ENCODE data around the gene CHST8. TPM values are rescaled to one million over a fixed set of nuclear protein-coding genes. Genes with fewer than 3 reads are reported as not detected.
"Not testable (repeated sequence)": the region's sequence is repeated elsewhere in the genome, so short reads cannot be mapped to it uniquely, and the experiment has no call there.

CHST8 gene
- total RNA-seq, 1 donor from 2014 or later = 0.35 TPM

DNA sequence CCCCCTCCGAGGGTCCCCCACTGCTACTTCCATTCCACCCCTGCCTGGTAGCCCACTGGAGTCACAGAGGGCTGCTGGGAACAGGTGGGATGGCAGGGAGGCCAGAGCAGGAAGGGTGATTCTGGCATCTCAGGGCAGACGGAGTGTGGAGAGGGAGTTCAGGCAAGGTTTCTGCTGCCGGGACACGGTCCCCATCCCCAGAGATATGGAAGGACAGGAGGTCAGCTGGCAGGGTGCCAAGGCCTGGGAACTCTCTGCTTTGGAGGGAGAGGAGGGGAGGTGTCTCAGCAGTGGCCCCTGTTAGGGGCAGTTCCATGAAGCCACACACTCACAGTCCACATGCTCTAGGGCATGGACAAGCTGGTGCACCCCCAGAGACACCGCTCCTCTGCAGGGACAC lies 68.1 kb downstream of the CHST8 start:
- Mint-ChIP-seq H3K4me3 (ENCODE audit: unreplicated experiment) (no peak overlapping the region), H3K4me1 (ENCODE audit: unreplicated experiment) (no peaks in the 10 kb centered on the region), H3K27ac (ENCODE audit: unreplicated experiment) (no peak overlapping the region), H3K36me3 (ENCODE audit: unreplicated experiment) (no peaks in the 10 kb centered on the region), H3K9me3 (ENCODE audit: unreplicated experiment) (no peaks in the 10 kb centered on the region), H3K27me3 (ENCODE audit: unreplicated experiment) (no peaks in the 10 kb centered on the region)
- TF ChIP-seq, protein P1, sequence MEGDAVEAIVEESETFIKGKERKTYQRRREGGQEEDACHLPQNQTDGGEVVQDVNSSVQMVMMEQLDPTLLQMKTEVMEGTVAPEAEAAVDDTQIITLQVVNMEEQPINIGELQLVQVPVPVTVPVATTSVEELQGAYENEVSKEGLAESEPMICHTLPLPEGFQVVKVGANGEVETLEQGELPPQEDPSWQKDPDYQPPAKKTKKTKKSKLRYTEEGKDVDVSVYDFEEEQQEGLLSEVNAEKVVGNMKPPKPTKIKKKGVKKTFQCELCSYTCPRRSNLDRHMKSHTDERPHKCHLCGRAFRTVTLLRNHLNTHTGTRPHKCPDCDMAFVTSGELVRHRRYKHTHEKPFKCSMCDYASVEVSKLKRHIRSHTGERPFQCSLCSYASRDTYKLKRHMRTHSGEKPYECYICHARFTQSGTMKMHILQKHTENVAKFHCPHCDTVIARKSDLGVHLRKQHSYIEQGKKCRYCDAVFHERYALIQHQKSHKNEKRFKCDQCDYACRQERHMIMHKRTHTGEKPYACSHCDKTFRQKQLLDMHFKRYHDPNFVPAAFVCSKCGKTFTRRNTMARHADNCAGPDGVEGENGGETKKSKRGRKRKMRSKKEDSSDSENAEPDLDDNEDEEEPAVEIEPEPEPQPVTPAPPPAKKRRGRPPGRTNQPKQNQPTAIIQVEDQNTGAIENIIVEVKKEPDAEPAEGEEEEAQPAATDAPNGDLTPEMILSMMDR (IDR thresholded peaks at IDR 0.05) = no peak
- DNase-seq (ENCODE audit: extremely low spot score, unreplicated experiment) = no peak

DNA sequence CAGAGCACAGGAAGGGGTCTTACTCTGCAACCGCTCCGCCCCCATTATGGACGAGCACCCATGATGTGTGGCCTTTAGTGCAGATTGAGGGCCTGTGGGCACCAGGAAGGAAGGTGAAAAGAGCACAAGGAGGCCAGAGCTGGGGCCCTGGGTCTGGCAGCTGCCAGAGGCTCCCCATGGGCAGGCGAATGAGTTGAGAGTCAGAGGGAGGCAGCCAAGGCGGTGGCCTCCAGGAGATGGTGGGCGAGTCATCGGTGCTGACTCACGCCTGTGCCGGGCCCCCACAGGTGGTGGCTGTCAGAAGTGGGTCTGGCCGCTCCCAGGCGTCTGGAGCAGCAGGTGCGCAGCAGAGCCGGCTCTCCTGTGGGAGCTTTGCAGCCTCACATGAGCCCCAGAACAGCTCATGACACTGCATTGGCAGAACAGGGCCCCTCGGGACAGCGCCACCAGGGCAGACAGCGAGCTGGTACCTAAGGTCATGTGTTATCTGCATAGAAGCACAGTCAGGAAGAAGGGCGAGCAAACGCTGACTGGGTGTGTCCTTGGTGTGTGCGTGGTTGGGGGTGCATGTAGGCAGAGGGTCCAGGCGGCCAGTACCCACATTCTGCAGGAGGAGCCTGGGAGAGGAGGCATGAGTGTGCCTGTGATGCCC lies 68.8 kb downstream of the CHST8 start:
- H3K27ac Mint-ChIP-seq (ENCODE audit: unreplicated experiment) = no peak overlapping the region
- H3K27me3 Mint-ChIP-seq (ENCODE audit: unreplicated experiment) = no peaks in the 10 kb centered on the region
- TF ChIP-seq, protein P1 (IDR thresholded peaks at IDR 0.05) = no peak
- DNase-seq (ENCODE audit: extremely low spot score, unreplicated experiment) = no peak
- no peaks in the 10 kb centered on the region for H3K4me1 Mint-ChIP-seq (ENCODE audit: unreplicated experiment)
- no peaks in the 10 kb centered on the region for H3K9me3 Mint-ChIP-seq (ENCODE audit: unreplicated experiment)
- H3K4me3 Mint-ChIP-seq (ENCODE audit: unreplicated experiment) = no peak overlapping the region
- H3K36me3 Mint-ChIP-seq (ENCODE audit: unreplicated experiment) = no peaks in the 10 kb centered on the region

DNA sequence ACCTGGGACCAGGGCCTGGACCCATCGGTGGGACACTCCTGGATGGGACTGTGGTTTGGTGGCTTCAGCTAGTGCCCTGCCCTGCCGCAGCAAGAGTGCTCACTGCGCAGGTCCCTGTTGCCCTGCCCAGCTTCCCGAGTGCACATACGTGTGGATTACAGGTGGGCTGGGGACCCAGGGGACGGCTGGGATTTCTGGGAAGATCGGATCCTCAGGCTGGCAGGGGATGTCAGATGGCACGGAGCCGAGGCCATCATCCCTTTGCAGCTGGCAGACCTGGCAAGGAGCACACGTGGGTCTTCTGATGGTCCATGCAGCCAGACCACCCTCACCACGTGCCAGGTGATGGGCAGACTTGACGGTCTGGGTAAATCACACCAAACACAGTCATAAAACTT lies 69.3 kb downstream of the CHST8 start:
- Mint-ChIP-seq H3K4me3 (ENCODE audit: unreplicated experiment) (no peak overlapping the region), H3K36me3 (ENCODE audit: unreplicated experiment) (no peaks in the 10 kb centered on the region), H3K4me1 (ENCODE audit: unreplicated experiment) (no peaks in the 10 kb centered on the region), H3K9me3 (ENCODE audit: unreplicated experiment) (no peaks in the 10 kb centered on the region), H3K27ac (ENCODE audit: unreplicated experiment) (no peak overlapping the region), H3K27me3 (ENCODE audit: unreplicated experiment) (no peaks in the 10 kb centered on the region)
- DNase-seq (ENCODE audit: extremely low spot score, unreplicated experiment) = no peak
- TF ChIP-seq, protein P1 (IDR thresholded peaks at IDR 0.05) = no peak

DNA sequence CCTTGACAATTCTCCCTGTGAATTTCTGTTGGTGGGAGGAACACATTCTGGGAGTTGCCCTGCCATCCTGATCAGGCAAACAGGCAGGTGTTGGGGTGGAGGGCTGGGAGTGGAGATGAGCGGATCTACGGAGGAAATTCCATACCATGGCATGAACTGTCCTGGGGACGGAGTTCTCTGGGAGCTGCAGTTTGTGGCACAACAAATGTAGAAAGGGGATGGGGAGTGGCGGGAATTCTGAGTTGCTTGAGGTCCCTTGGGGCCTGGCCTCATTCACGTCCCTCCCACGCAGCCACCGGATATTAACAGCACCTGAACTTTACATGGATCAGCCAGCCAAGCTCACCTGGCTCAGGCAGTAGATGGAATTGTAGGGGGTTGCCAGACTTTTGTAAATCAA lies 70.0 kb downstream of the CHST8 start:
- no peak overlapping the region for H3K27ac Mint-ChIP-seq (ENCODE audit: unreplicated experiment)
- no peaks in the 10 kb centered on the region for H3K36me3 Mint-ChIP-seq (ENCODE audit: unreplicated experiment)
- H3K4me3 Mint-ChIP-seq (ENCODE audit: unreplicated experiment) = no peak overlapping the region
- TF ChIP-seq, protein P1 (IDR thresholded peaks at IDR 0.05) = no peak
- no peaks in the 10 kb centered on the region for H3K4me1 Mint-ChIP-seq (ENCODE audit: unreplicated experiment)
- no peaks in the 10 kb centered on the region for H3K9me3 Mint-ChIP-seq (ENCODE audit: unreplicated experiment)
- H3K27me3 Mint-ChIP-seq (ENCODE audit: unreplicated experiment) = no peaks in the 10 kb centered on the region
- DNase-seq (ENCODE audit: extremely low spot score, unreplicated experiment) = no peak

DNA sequence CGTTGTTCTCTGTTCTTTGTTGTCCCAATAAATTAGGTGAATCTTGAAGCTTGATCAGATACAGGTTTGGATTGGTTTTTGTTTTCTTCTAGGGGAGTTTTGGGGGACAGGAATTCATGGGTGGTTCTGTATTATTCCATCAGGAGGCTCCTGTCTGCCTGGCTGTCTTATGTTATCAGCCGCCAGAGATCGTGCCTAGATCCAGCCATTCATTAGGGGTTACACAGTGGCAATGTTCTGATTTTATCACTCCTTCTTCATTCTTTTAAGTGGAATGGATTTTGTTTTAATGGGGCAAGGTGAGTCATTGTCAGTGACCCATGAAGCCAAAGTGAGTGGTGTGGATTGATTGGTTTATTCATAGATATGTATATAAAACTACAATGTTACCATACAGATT lies 71.9 kb downstream of the CHST8 start:
- H3K36me3 Mint-ChIP-seq (ENCODE audit: unreplicated experiment) = no peaks in the 10 kb centered on the region
- H3K4me3 Mint-ChIP-seq (ENCODE audit: unreplicated experiment) = no peak overlapping the region
- TF ChIP-seq, protein P1 (IDR thresholded peaks at IDR 0.05) = no peak
- no peaks in the 10 kb centered on the region for H3K4me1 Mint-ChIP-seq (ENCODE audit: unreplicated experiment)
- H3K27ac Mint-ChIP-seq (ENCODE audit: unreplicated experiment) = no peak overlapping the region
- no peak for DNase-seq (ENCODE audit: extremely low spot score, unreplicated experiment)
- no peaks in the 10 kb centered on the region for H3K27me3 Mint-ChIP-seq (ENCODE audit: unreplicated experiment)
- no peaks in the 10 kb centered on the region for H3K9me3 Mint-ChIP-seq (ENCODE audit: unreplicated experiment)

DNA sequence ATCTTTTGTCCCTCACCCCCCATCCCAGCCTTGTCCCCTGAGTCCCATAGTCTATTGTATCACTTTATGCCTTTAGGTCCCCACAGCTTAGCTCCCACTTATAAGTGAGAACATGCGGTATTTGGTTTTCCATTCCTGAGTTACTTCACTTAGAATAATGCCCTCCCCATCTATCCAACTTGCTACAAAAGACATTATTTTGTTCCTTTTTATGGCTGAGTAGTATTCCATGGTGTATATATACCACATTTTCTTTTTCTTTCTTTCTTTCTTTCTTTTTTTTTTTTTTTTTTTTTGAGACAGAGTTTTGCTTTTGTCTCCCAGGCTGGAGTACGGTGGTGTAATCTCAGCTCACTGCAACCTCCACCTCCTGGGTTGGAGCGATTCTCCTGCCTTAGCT lies 73.8 kb downstream of the CHST8 start:
- H3K27ac Mint-ChIP-seq (ENCODE audit: unreplicated experiment); H3K36me3 Mint-ChIP-seq (ENCODE audit: unreplicated experiment); H3K27me3 Mint-ChIP-seq (ENCODE audit: unreplicated experiment); H3K4me1 Mint-ChIP-seq (ENCODE audit: unreplicated experiment); H3K9me3 Mint-ChIP-seq (ENCODE audit: unreplicated experiment); H3K4me3 Mint-ChIP-seq (ENCODE audit: unreplicated experiment); DNase-seq (ENCODE audit: extremely low spot score, unreplicated experiment): not testable (repeated sequence)
